GM23338 (cell line): ENCODE results near the gene CFAP47.

Experiments used
- CREB1 ChIP-seq: fragments of 250-450 bp; sonication (Bioruptor Pico); IDR thresholded peaks from 2 replicates; pipeline ENCODE4 v1.5.0; 2020; ENCODE audit warnings: low read depth, mild to moderate bottlenecking, moderate library complexity
- EZH2 ChIP-seq: fragments of 200-600 bp; sonication (generic); IDR thresholded peaks from one replicate; pipeline ENCODE4 v1.8.0; 2017; ENCODE audit warnings: antibody characterized with exemption, mild to moderate bottlenecking, low read depth; ENCODE audit not compliant: unreplicated experiment
- EZH2phosphoT487 ChIP-seq: fragments of 200-600 bp; sonication (generic); IDR thresholded peaks from one replicate; pipeline ENCODE4 v1.8.1; 2018; ENCODE audit warnings: antibody characterized with exemption; ENCODE audit not compliant: unreplicated experiment
- JUNB ChIP-seq: IDR thresholded peaks from one replicate; pipeline ENCODE4 v1.6.1; 2016; ENCODE audit warnings: antibody characterized with exemption; ENCODE audit not compliant: unreplicated experiment
- NANOG ChIP-seq: IDR thresholded peaks from 2 replicates; pipeline ENCODE4 v1.6.1; 2016; ENCODE audit warnings: antibody characterized with exemption, borderline replicate concordance
- POLR2AphosphoS5 ChIP-seq: IDR thresholded peaks from 2 replicates; pipeline ENCODE4 v1.6.1; 2016; ENCODE audit warnings: antibody characterized with exemption, low read depth
- STAT1 ChIP-seq: IDR thresholded peaks from one replicate; pipeline ENCODE4 v1.6.1; 2016; ENCODE audit warnings: antibody characterized with exemption; ENCODE audit not compliant: unreplicated experiment
- ZNF114 ChIP-seq: fragments of 250-450 bp; sonication (Bioruptor Pico); IDR thresholded peaks from 2 replicates; pipeline ENCODE4 v1.5.0; 2020; ENCODE audit warnings: mild to moderate bottlenecking, moderate library complexity
- ZNF331 ChIP-seq: fragments of 250-450 bp; sonication (Bioruptor Pico); IDR thresholded peaks from 2 replicates; pipeline ENCODE4 v1.5.0; 2020; ENCODE audit warnings: low read depth, mild to moderate bottlenecking, moderate library complexity
- TF ChIP-seq, protein P1 (sequence below), 2 experiments: fragments of 200-600 bp in 1 of 2; sonication (generic) in 1 of 2; conservative IDR thresholded peaks; 2 replicates each; pipeline versions ENCODE4 v1.5.1 to v1.6.1; 2016 to 2017; ENCODE audit warnings: antibody characterized with exemption in 2 of 2, low read depth in 2 of 2, mild to moderate bottlenecking in 2 of 2, moderate library complexity in 1 of 2
- TF ChIP-seq, protein P2 (sequence below): IDR thresholded peaks from one replicate; pipeline ENCODE4 v1.6.1; 2018; ENCODE audit warnings: antibody characterized with exemption; ENCODE audit not compliant: unreplicated experiment
- TF ChIP-seq, protein P3 (sequence below): IDR thresholded peaks from 2 replicates; pipeline ENCODE4 v1.6.1; 2016; ENCODE audit warnings: antibody characterized with exemption
- TF ChIP-seq, protein P4 (sequence below): fragments of 250-450 bp; sonication (Bioruptor Pico); IDR thresholded peaks from 2 replicates; pipeline ENCODE4 v1.5.0; 2020; ENCODE audit warnings: mild to moderate bottlenecking, moderate library complexity

DNA sequence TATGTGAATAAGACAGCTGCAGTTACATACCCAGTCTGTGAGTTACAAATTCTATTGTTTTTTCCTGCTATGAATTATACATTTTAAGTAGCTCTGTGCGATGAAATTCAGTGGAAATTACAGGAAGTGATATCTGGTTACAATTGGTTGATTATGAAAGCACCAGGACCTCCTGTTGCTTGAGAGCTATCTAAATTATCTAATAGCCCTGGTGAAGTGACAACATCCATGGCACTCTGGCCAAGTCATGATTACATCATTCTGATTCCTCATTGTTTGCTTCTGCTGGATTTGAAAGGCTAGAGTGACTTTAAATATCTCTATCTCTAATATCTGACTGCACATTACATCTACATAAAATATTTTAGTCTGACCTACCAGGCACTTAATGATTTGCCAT is 515.0 kb downstream of the CFAP47 start:
- TF ChIP-seq, protein P1, sequence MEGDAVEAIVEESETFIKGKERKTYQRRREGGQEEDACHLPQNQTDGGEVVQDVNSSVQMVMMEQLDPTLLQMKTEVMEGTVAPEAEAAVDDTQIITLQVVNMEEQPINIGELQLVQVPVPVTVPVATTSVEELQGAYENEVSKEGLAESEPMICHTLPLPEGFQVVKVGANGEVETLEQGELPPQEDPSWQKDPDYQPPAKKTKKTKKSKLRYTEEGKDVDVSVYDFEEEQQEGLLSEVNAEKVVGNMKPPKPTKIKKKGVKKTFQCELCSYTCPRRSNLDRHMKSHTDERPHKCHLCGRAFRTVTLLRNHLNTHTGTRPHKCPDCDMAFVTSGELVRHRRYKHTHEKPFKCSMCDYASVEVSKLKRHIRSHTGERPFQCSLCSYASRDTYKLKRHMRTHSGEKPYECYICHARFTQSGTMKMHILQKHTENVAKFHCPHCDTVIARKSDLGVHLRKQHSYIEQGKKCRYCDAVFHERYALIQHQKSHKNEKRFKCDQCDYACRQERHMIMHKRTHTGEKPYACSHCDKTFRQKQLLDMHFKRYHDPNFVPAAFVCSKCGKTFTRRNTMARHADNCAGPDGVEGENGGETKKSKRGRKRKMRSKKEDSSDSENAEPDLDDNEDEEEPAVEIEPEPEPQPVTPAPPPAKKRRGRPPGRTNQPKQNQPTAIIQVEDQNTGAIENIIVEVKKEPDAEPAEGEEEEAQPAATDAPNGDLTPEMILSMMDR (conservative IDR thresholded peaks at IDR 0.05; ENCODE audit: low read depth in 2 of 2): no peak
- no peak for TF ChIP-seq EZH2
- no peak for TF ChIP-seq POLR2AphosphoS5
- TF ChIP-seq, protein P2, sequence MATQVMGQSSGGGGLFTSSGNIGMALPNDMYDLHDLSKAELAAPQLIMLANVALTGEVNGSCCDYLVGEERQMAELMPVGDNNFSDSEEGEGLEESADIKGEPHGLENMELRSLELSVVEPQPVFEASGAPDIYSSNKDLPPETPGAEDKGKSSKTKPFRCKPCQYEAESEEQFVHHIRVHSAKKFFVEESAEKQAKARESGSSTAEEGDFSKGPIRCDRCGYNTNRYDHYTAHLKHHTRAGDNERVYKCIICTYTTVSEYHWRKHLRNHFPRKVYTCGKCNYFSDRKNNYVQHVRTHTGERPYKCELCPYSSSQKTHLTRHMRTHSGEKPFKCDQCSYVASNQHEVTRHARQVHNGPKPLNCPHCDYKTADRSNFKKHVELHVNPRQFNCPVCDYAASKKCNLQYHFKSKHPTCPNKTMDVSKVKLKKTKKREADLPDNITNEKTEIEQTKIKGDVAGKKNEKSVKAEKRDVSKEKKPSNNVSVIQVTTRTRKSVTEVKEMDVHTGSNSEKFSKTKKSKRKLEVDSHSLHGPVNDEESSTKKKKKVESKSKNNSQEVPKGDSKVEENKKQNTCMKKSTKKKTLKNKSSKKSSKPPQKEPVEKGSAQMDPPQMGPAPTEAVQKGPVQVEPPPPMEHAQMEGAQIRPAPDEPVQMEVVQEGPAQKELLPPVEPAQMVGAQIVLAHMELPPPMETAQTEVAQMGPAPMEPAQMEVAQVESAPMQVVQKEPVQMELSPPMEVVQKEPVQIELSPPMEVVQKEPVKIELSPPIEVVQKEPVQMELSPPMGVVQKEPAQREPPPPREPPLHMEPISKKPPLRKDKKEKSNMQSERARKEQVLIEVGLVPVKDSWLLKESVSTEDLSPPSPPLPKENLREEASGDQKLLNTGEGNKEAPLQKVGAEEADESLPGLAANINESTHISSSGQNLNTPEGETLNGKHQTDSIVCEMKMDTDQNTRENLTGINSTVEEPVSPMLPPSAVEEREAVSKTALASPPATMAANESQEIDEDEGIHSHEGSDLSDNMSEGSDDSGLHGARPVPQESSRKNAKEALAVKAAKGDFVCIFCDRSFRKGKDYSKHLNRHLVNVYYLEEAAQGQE: no peak
- TF ChIP-seq NANOG: no peak
- TF ChIP-seq EZH2phosphoT487: no peak
- TF ChIP-seq, protein P3, sequence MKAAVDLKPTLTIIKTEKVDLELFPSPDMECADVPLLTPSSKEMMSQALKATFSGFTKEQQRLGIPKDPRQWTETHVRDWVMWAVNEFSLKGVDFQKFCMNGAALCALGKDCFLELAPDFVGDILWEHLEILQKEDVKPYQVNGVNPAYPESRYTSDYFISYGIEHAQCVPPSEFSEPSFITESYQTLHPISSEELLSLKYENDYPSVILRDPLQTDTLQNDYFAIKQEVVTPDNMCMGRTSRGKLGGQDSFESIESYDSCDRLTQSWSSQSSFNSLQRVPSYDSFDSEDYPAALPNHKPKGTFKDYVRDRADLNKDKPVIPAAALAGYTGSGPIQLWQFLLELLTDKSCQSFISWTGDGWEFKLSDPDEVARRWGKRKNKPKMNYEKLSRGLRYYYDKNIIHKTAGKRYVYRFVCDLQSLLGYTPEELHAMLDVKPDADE: no peak
- TF ChIP-seq, protein P4, sequence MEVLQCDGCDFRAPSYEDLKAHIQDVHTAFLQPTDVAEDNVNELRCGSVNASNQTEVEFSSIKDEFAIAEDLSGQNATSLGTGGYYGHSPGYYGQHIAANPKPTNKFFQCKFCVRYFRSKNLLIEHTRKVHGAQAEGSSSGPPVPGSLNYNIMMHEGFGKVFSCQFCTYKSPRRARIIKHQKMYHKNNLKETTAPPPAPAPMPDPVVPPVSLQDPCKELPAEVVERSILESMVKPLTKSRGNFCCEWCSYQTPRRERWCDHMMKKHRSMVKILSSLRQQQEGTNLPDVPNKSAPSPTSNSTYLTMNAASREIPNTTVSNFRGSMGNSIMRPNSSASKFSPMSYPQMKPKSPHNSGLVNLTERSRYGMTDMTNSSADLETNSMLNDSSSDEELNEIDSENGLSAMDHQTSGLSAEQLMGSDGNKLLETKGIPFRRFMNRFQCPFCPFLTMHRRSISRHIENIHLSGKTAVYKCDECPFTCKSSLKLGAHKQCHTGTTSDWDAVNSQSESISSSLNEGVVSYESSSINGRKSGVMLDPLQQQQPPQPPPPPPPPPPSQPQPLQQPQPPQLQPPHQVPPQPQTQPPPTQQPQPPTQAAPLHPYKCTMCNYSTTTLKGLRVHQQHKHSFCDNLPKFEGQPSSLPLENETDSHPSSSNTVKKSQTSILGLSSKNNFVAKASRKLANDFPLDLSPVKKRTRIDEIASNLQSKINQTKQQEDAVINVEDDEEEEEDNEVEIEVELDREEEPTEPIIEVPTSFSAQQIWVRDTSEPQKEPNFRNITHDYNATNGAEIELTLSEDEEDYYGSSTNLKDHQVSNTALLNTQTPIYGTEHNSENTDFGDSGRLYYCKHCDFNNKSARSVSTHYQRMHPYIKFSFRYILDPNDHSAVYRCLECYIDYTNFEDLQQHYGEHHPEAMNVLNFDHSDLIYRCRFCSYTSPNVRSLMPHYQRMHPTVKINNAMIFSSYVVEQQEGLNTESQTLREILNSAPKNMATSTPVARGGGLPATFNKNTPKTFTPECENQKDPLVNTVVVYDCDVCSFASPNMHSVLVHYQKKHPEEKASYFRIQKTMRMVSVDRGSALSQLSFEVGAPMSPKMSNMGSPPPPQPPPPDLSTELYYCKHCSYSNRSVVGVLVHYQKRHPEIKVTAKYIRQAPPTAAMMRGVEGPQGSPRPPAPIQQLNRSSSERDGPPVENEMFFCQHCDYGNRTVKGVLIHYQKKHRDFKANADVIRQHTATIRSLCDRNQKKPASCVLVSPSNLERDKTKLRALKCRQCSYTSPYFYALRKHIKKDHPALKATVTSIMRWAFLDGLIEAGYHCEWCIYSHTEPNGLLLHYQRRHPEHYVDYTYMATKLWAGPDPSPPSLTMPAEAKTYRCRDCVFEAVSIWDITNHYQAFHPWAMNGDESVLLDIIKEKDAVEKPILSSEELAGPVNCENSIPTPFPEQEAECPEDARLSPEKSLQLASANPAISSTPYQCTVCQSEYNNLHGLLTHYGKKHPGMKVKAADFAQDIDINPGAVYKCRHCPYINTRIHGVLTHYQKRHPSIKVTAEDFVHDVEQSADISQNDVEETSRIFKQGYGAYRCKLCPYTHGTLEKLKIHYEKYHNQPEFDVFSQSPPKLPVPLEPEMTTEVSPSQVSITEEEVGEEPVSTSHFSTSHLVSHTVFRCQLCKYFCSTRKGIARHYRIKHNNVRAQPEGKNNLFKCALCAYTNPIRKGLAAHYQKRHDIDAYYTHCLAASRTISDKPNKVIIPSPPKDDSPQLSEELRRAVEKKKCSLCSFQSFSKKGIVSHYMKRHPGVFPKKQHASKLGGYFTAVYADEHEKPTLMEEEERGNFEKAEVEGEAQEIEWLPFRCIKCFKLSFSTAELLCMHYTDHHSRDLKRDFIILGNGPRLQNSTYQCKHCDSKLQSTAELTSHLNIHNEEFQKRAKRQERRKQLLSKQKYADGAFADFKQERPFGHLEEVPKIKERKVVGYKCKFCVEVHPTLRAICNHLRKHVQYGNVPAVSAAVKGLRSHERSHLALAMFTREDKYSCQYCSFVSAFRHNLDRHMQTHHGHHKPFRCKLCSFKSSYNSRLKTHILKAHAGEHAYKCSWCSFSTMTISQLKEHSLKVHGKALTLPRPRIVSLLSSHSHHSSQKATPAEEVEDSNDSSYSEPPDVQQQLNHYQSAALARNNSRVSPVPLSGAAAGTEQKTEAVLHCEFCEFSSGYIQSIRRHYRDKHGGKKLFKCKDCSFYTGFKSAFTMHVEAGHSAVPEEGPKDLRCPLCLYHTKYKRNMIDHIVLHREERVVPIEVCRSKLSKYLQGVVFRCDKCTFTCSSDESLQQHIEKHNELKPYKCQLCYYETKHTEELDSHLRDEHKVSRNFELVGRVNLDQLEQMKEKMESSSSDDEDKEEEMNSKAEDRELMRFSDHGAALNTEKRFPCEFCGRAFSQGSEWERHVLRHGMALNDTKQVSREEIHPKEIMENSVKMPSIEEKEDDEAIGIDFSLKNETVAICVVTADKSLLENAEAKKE (CRISPR knock-in tag): no peak
- TF ChIP-seq CREB1 (CRISPR knock-in tag): no peak
- no peak for TF ChIP-seq JUNB
- TF ChIP-seq ZNF114: no peak
- TF ChIP-seq ZNF331: no peak
- TF ChIP-seq STAT1: no peak
